ENCODE data around the gene ZFHX2. TPM values are rescaled to one million over a fixed set of nuclear protein-coding genes. Genes with fewer than 3 reads are reported as not detected.
"Not testable (repeated sequence)": the region's sequence is repeated elsewhere in the genome, so short reads cannot be mapped to it uniquely, and the experiment has no call there.

The ZFHX2 gene
- total RNA-seq, 2 experiments from 2014 or later = 1.2 to 1.4 TPM

- H3K36me3 Mint-ChIP-seq = not testable (repeated sequence)
Measured at GRCh38 chr14:23536906-23537305, 14.7 kb downstream of the ZFHX2 start.

GRCh38 chr14:23536494-23536893 lies 15.1 kb downstream of the ZFHX2 start:
- peaks cover 2% of the 10 kb centered on the region for H3K27me3 Mint-ChIP-seq
- H3K9me3 Mint-ChIP-seq = no peaks in the 10 kb centered on the region
- no peak for DNase-seq
- no peak overlapping the region for H3K4me3 Mint-ChIP-seq
- H3K4me1 Mint-ChIP-seq (ENCODE audit: low read depth) = no peaks in the 10 kb centered on the region
- POLR2A ChIA-PET = interaction anchor here (1.0 kb wide), 1 partner anchor 62 kb away, joined by 3 read pairs; no protein-coding TSS in a partner anchor
- H3K27ac Mint-ChIP-seq = no peak overlapping the region
- H3K36me3 Mint-ChIP-seq = no peaks in the 10 kb centered on the region
- intact Hi-C loops (cut with micrococcal nuclease) = no loop called here
- CTCF ChIA-PET = interaction anchor here (0.8 to 8.4 kb wide), 3 partner anchors 24 to 210 kb away, joined by 3 to 66 read pairs (median 63); no protein-coding TSS in a partner anchor

More at GRCh38 chr14:23536906-23537305, 14.7 kb downstream of the ZFHX2 start:
- H3K27ac Mint-ChIP-seq; H3K4me1 Mint-ChIP-seq (ENCODE audit: low read depth); H3K9me3 Mint-ChIP-seq; intact Hi-C loops (cut with micrococcal nuclease); DNase-seq; H3K4me3 Mint-ChIP-seq; H3K27me3 Mint-ChIP-seq: not testable (repeated sequence)
- ChIA-PET CTCF (interaction anchor here (0.8 to 8.4 kb wide), 4 partner anchors 9 to 211 kb away, joined by 3 to 66 read pairs (median 33); no protein-coding TSS in a partner anchor), POLR2A (interaction anchor here (1.0 kb wide), 1 partner anchor 62 kb away, joined by 3 read pairs; no protein-coding TSS in a partner anchor)

- H3K9me3 Mint-ChIP-seq = no peaks in the 10 kb centered on the region
- no peak overlapping the region for H3K4me3 Mint-ChIP-seq
- no peaks in the 10 kb centered on the region for H3K4me1 Mint-ChIP-seq (ENCODE audit: low read depth)
- no peaks in the 10 kb centered on the region for H3K36me3 Mint-ChIP-seq
- POLR2A ChIA-PET = no interaction called here
- no peak for DNase-seq
- CTCF ChIA-PET = interaction anchor here (7.4 to 8.4 kb wide), 2 partner anchors 24 to 59 kb away, joined by 63 to 66 read pairs; no protein-coding TSS in a partner anchor
- H3K27ac Mint-ChIP-seq = no peak overlapping the region
- intact Hi-C loops (cut with micrococcal nuclease) = no loop called here
- peaks cover 2% of the 10 kb centered on the region for H3K27me3 Mint-ChIP-seq
Measured at GRCh38 chr14:23535943-23536342, 15.6 kb downstream of the ZFHX2 start.

- no peaks in the 10 kb centered on the region for H3K4me1 Mint-ChIP-seq (ENCODE audit: low read depth)
- no peaks in the 10 kb centered on the region for H3K36me3 Mint-ChIP-seq
- intact Hi-C loops (cut with micrococcal nuclease) = no loop called here
- H3K27ac Mint-ChIP-seq = no peak overlapping the region
- ChIA-PET CTCF (interaction anchor here (0.7 to 0.8 kb wide), 2 partner anchors 35 to 56 kb away, joined by 3 read pairs; no protein-coding TSS in a partner anchor), POLR2A (no interaction called here)
- H3K9me3 Mint-ChIP-seq = no peaks in the 10 kb centered on the region
- no peak for DNase-seq
- H3K27me3 Mint-ChIP-seq = peaks cover 1% of the 10 kb centered on the region
- no peak overlapping the region for H3K4me3 Mint-ChIP-seq
Measured at GRCh38 chr14:23533652-23534435, 17.7 kb downstream of the ZFHX2 start.

GRCh38 chr14:23532658-23533057 lies 18.9 kb downstream of the ZFHX2 start:
- CTCF ChIA-PET = no interaction called here
- no peaks in the 10 kb centered on the region for H3K4me1 Mint-ChIP-seq (ENCODE audit: low read depth)
- intact Hi-C loops (cut with micrococcal nuclease) = no loop called here
- no peak overlapping the region for H3K27ac Mint-ChIP-seq
- H3K9me3 Mint-ChIP-seq = no peaks in the 10 kb centered on the region
- H3K4me3 Mint-ChIP-seq = no peak overlapping the region
- H3K27me3 Mint-ChIP-seq = no peaks in the 10 kb centered on the region
- no peaks in the 10 kb centered on the region for H3K36me3 Mint-ChIP-seq
- POLR2A ChIA-PET = no interaction called here
- DNase-seq = no peak

- intact Hi-C loops (cut with micrococcal nuclease) = no loop called here
- no peak for DNase-seq
- Mint-ChIP-seq H3K27me3 (no peaks in the 10 kb centered on the region), H3K36me3 (no peaks in the 10 kb centered on the region), H3K27ac (no peak overlapping the region), H3K4me3 (no peak overlapping the region), H3K4me1 (ENCODE audit: low read depth) (no peaks in the 10 kb centered on the region), H3K9me3 (no peaks in the 10 kb centered on the region)
- POLR2A ChIA-PET = no interaction called here
- CTCF ChIA-PET = no interaction called here
Measured at GRCh38 chr14:23531391-23531790, 20.2 kb downstream of the ZFHX2 start.

- no peak for DNase-seq
- Mint-ChIP-seq H3K27me3 (no peaks in the 10 kb centered on the region), H3K4me1 (ENCODE audit: low read depth) (no peaks in the 10 kb centered on the region), H3K4me3 (no peak overlapping the region), H3K9me3 (no peaks in the 10 kb centered on the region), H3K36me3 (no peaks in the 10 kb centered on the region), H3K27ac (no peak overlapping the region)
- POLR2A ChIA-PET = no interaction called here
- intact Hi-C loops (cut with micrococcal nuclease) = no loop called here
- CTCF ChIA-PET = interaction anchor here (2.1 kb wide), 1 partner anchor 8 kb away, joined by 14 read pairs; no protein-coding TSS in a partner anchor
Measured at GRCh38 chr14:23530375-23531055, 21.1 kb downstream of the ZFHX2 start.

GRCh38 chr14:23529016-23529415 lies 22.5 kb downstream of the ZFHX2 start:
- Mint-ChIP-seq H3K4me1 (ENCODE audit: low read depth) (no peaks in the 10 kb centered on the region), H3K36me3 (no peaks in the 10 kb centered on the region), H3K4me3 (no peak overlapping the region), H3K27me3 (no peaks in the 10 kb centered on the region), H3K9me3 (no peaks in the 10 kb centered on the region), H3K27ac (no peak overlapping the region)
- DNase-seq = no peak
- intact Hi-C loops (cut with micrococcal nuclease) = no loop called here
- ChIA-PET CTCF (interaction anchor here (1.1 to 2.1 kb wide), 3 partner anchors 10 to 32 kb away, joined by 3 to 14 read pairs (median 3); no protein-coding TSS in a partner anchor), POLR2A (no interaction called here)

GRCh38 chr14:23528555-23528954 lies 23.0 kb downstream of the ZFHX2 start:
- POLR2A ChIA-PET = no interaction called here

GRCh38 chr14:23525611-23526010 lies 26.0 kb downstream of the ZFHX2 start:
- Mint-ChIP-seq H3K27me3 (no peaks in the 10 kb centered on the region), H3K4me1 (ENCODE audit: low read depth) (no peaks in the 10 kb centered on the region), H3K36me3 (no peaks in the 10 kb centered on the region), H3K9me3 (no peaks in the 10 kb centered on the region), H3K4me3 (no peak overlapping the region), H3K27ac (no peak overlapping the region)
- POLR2A ChIA-PET = no interaction called here
- CTCF ChIA-PET = interaction anchor here (1.0 kb wide), 1 partner anchor 31 kb away, joined by 3 read pairs; no protein-coding TSS in a partner anchor
- intact Hi-C loops (cut with micrococcal nuclease) = no loop called here
- DNase-seq = no peak

More at GRCh38 chr14:23528555-23528954, 23.0 kb downstream of the ZFHX2 start:
- Mint-ChIP-seq H3K9me3 (no peaks in the 10 kb centered on the region), H3K4me1 (ENCODE audit: low read depth) (no peaks in the 10 kb centered on the region), H3K4me3 (no peak overlapping the region), H3K36me3 (no peaks in the 10 kb centered on the region), H3K27me3 (no peaks in the 10 kb centered on the region), H3K27ac (no peak overlapping the region)
- CTCF ChIA-PET = interaction anchor here (0.6 to 2.1 kb wide), 3 partner anchors 10 to 32 kb away, joined by 3 to 14 read pairs (median 3); no protein-coding TSS in a partner anchor
- DNase-seq = no peak
- intact Hi-C loops (cut with micrococcal nuclease) = no loop called here

- ChIA-PET CTCF (no interaction called here), POLR2A (no interaction called here)
- no peak overlapping the region for H3K4me3 Mint-ChIP-seq
- no peaks in the 10 kb centered on the region for H3K9me3 Mint-ChIP-seq
- H3K4me1 Mint-ChIP-seq (ENCODE audit: low read depth) = no peaks in the 10 kb centered on the region
- no peaks in the 10 kb centered on the region for H3K36me3 Mint-ChIP-seq
- H3K27ac Mint-ChIP-seq = no peak overlapping the region
- H3K27me3 Mint-ChIP-seq = no peaks in the 10 kb centered on the region
- intact Hi-C loops (cut with micrococcal nuclease) = no loop called here
- DNase-seq = no peak
Measured at GRCh38 chr14:23524954-23525353, 26.6 kb downstream of the ZFHX2 start.

GRCh38 chr14:23523229-23524016 lies 28.1 kb downstream of the ZFHX2 start:
- Mint-ChIP-seq H3K27ac (no peak overlapping the region), H3K9me3 (no peaks in the 10 kb centered on the region), H3K4me3 (no peak overlapping the region), H3K4me1 (ENCODE audit: low read depth) (no peaks in the 10 kb centered on the region), H3K27me3 (no peaks in the 10 kb centered on the region), H3K36me3 (no peaks in the 10 kb centered on the region)
- no peak for DNase-seq
- ChIA-PET POLR2A (no interaction called here), CTCF (no interaction called here)
- intact Hi-C loops (cut with micrococcal nuclease) = no loop called here
